K562 (cell line): ENCODE data around the gene LY6G5B. TPM values are rescaled to one million over a fixed set of nuclear protein-coding genes. Genes with fewer than 3 reads are reported as not detected.
A peak's percentile ranks its signal among the peaks of the same experiment; 100 is the strongest.

Experiments
- ATAC-seq: fragments of 200-7000 bp; cut with Tn5 transposase; 3 replicates; pipeline ENCODE4 v1.9.1; 2020; ENCODE audit warnings: moderate library complexity
- BruUV-seq: library from RNA; stranded (reverse); fragments of 400-500 nt; replicated peaks from 2 replicates; lab custom pipeline; 2021; lab: Mats Ljungman, UMichigan
- CTCF ChIA-PET: fragments of 300-600 bp; formaldehyde crosslinking; extraction: SDS; loops from one replicate; lab custom pipeline; 2021; ENCODE audit warnings: low intra/inter-chr PET ratio; lab: Yijun Ruan, JAX
- POLR2A ChIA-PET: fragments of 300-600, 350-650 bp; sonication (Branson Sonifier 250); formaldehyde crosslinking; extraction: SDS; loops from one replicate; lab custom pipeline; 2021; ENCODE audit warnings: antibody characterized with exemption, inconsistent platforms; lab: Yijun Ruan, JAX
- DNase-seq, 4 experiments: peaks; one replicate each; pipeline versions ENCODE4 v3.0.0 to v3.0.0-alpha.2; 2011 to 2018; ENCODE audit warnings: low spot score in 3 of 4, mixed read lengths in 3 of 4; ENCODE audit errors: extremely low read depth in 1 of 4
- FAIRE-seq: peaks from 2 replicates; lab custom pipeline; 2011; peaks lifted over from hg19 to GRCh38; lab: Jason Lieb, UNC
- H2AFZ ChIP-seq: 2 replicates; pipeline ENCODE4 v1.6.0; 2011; ENCODE audit warnings: low read depth, low read length, control low read depth, inconsistent platforms
- H3K27ac ChIP-seq: fragments of 200-600 bp; 3 replicates; pipeline ENCODE4 v1.8.0; 2011; ENCODE audit warnings: low read depth, mild to moderate bottlenecking, control low read depth, inconsistent platforms, low read length, moderate library complexity, mixed read lengths; ENCODE audit errors: extremely low read depth
- H3K27me3 ChIP-seq, 2 experiments: fragments of 300-600 bp in 1 of 2; 2 replicates in 1 of 2; 3 replicates in 1 of 2; pipeline versions ENCODE4 v1.6.0 to v1.8.0; 2011; ENCODE audit warnings: inconsistent platforms in 2 of 2, low read length in 2 of 2, mild to moderate bottlenecking in 1 of 2, mixed read lengths in 1 of 2, moderate library complexity in 1 of 2; ENCODE audit not compliant: control insufficient read depth in 2 of 2, insufficient read depth in 2 of 2
- H3K36me3 ChIP-seq: fragments of 300-600 bp; 3 replicates; pipeline ENCODE4 v1.8.0; 2011; ENCODE audit warnings: mild to moderate bottlenecking, low read length, inconsistent platforms; ENCODE audit not compliant: control insufficient read depth, insufficient read depth
- H3K4me1 ChIP-seq, 2 experiments: fragments of 200-600 bp in 1 of 2; replicated peaks in 1 of 2; 2 replicates in 1 of 2; 3 replicates in 1 of 2; pipeline versions ENCODE4 v1.5.1 to v1.8.0; 2011; ENCODE audit warnings: inconsistent platforms in 2 of 2, low read length in 2 of 2, mild to moderate bottlenecking in 1 of 2, mixed read lengths in 1 of 2, moderate library complexity in 1 of 2; ENCODE audit not compliant: control insufficient read depth in 2 of 2, insufficient read depth in 2 of 2
- H3K4me2 ChIP-seq: 2 replicates; pipeline ENCODE4 v1.6.1; 2011; ENCODE audit warnings: low read length, control low read depth, inconsistent platforms, mixed read lengths; ENCODE audit not compliant: insufficient read depth
- H3K4me3 ChIP-seq: fragments of 200-600 bp; sonication (generic), shearing (Covaris generic); 2 replicates; pipeline ENCODE4 v1.5.1; 2016; ENCODE audit warnings: control low read depth, inconsistent platforms
- H3K79me2 ChIP-seq: fragments of 200-600 bp; 3 replicates; pipeline ENCODE4 v1.8.0; 2011; ENCODE audit warnings: low read length, inconsistent platforms; ENCODE audit not compliant: control insufficient read depth, insufficient read depth
- H3K9ac ChIP-seq, 2 experiments: 2 replicates each; pipeline versions ENCODE4 v1.6.0 to v1.6.1; 2011; ENCODE audit warnings: low read depth in 2 of 2, low read length in 2 of 2, control low read depth in 1 of 2, inconsistent platforms in 1 of 2, mild to moderate bottlenecking in 1 of 2, mixed read lengths in 1 of 2; ENCODE audit not compliant: insufficient read depth in 1 of 2
- H3K9me1 ChIP-seq: one replicate; pipeline ENCODE4 v1.6.0; 2011; ENCODE audit warnings: inconsistent platforms, mild to moderate bottlenecking, low read length, moderate library complexity; ENCODE audit not compliant: control insufficient read depth, insufficient read depth
- H3K9me3 ChIP-seq: replicated peaks from 2 replicates; pipeline ENCODE4 v1.5.1; 2011; ENCODE audit warnings: low read depth, low read length, inconsistent platforms; ENCODE audit not compliant: control insufficient read depth, insufficient read depth
- H4K20me1 ChIP-seq: replicated peaks from 2 replicates; pipeline ENCODE4 v1.6.1; 2011; ENCODE audit warnings: low read length, inconsistent platforms, mixed read lengths; ENCODE audit not compliant: control insufficient read depth, insufficient read depth
- FOXK1 ChIP-seq: sonication (generic); formaldehyde crosslinking; IDR thresholded peaks from 2 replicates; pipeline ENCODE4 v1.8.0; 2022; ENCODE audit warnings: missing genetic modification reagents, mild to moderate bottlenecking, borderline replicate concordance
- GABPB1 ChIP-seq: sonication (generic); formaldehyde crosslinking; IDR thresholded peaks from 2 replicates; pipeline ENCODE4 v1.8.0; 2022; ENCODE audit warnings: mild to moderate bottlenecking, missing genetic modification reagents
- GTF2A2 ChIP-seq: IDR thresholded peaks from 2 replicates; pipeline ENCODE4 v1.6.1; 2016; ENCODE audit warnings: mild to moderate bottlenecking, missing genetic modification characterization, missing compliant biosample characterization
- HSF4 ChIP-seq: fragments of 250-450 bp; sonication (Bioruptor Pico); IDR thresholded peaks from 2 replicates; pipeline ENCODE4 v2.1.2; 2022; ENCODE audit warnings: mild to moderate bottlenecking, moderate library complexity, borderline replicate concordance
- NFRKB ChIP-seq: fragments of 450-650 bp; IDR thresholded peaks from 2 replicates; pipeline ENCODE4 v1.6.1; 2016; ENCODE audit warnings: low read depth
- RBFOX2 ChIP-seq: fragments of 200-400 bp; formaldehyde crosslinking; IDR thresholded peaks from 2 replicates; pipeline ENCODE4 v1.6.1; 2017; ENCODE audit warnings: low read depth, mild to moderate bottlenecking, low read length, moderate library complexity
- SLC30A9 ChIP-seq: fragments of 250-450 bp; sonication (Bioruptor Pico); IDR thresholded peaks from 2 replicates; pipeline ENCODE4 v1.8.0; 2022; ENCODE audit warnings: mild to moderate bottlenecking, moderate library complexity
- SMARCC2 ChIP-seq: fragments of 450-650 bp; IDR thresholded peaks from 2 replicates; pipeline ENCODE4 v1.6.1; 2017; ENCODE audit warnings: antibody characterized with exemption, moderate library complexity, mild to moderate bottlenecking, low read depth
- WHSC1 ChIP-seq: IDR thresholded peaks from one replicate; pipeline ENCODE4 v1.6.1; 2012; ENCODE audit warnings: low read length, control low read depth, inconsistent platforms
- WGBS: fragments of 100-300 bp; shearing (Covaris generic); methylation state at CpG from one replicate; pipeline ENCODE4 v1.1.6; 2016; ENCODE audit warnings: low coverage, mixed read lengths; ENCODE audit not compliant: insufficient coverage; ENCODE audit errors: missing lambda C conversion rate; 5-methylcytosine and 5-hydroxymethylcytosine counted together
- in situ Hi-C: fragments of 300-500 bp; cut with MboI; formaldehyde crosslinking; loops from 4 replicates; pipeline ENCODE4 v1.15.0; 2018; ENCODE audit warnings: inconsistent platforms, mixed read lengths
- intact Hi-C: fragments of 100-400 bp; cut with micrococcal nuclease; formaldehyde crosslinking; loops from 2 replicates; pipeline ENCODE4 v1.14.2; 2022
- polyA plus RNA-seq, 8 experiments: library from polyadenylated mRNA; depleted of rRNA in 4 of 8; stranded (reverse) in 5 of 8; unstranded in 3 of 8; fragments of >200 nt; fragmentation: Nextera tagmentation in 2 of 8; fragmentation: Illumina TruSeq in 1 of 8; extraction: Ambion mirVana in 2 of 8; extraction: Trizol in 1 of 8; gene quantifications; 2 replicates each; pipeline versions ENCODE4 v1.2.1 to v1.2.3, GENCODE V29; 2011 to 2014; ENCODE audit warnings: inconsistent platforms in 1 of 8, missing spikeins in 1 of 8
- total RNA-seq, 7 experiments: library from RNA; depleted of rRNA in 6 of 7; stranded (reverse); fragments of >200 nt in 6 of 7; fragmentation: Illumina TruSeq in 2 of 7; extraction: Trizol in 2 of 7; gene quantifications; 2 replicates each; pipeline versions ENCODE4 v1.2.1 to v1.2.3, GENCODE V29; 2011 to 2021; ENCODE audit warnings: low replicate concordance in 1 of 7
- TF ChIP-seq, protein P1 (sequence below), 3 experiments: fragments of 200-800 bp in 1 of 3; sonication (Bioruptor generic) in 1 of 3; sonication (generic) in 1 of 3; formaldehyde crosslinking in 1 of 3; IDR thresholded peaks; 2 replicates each; pipeline versions ENCODE4 v1.6.1 to v1.8.0; 2016 to 2022; ENCODE audit warnings: mild to moderate bottlenecking in 2 of 3, missing compliant biosample characterization in 2 of 3, missing genetic modification characterization in 2 of 3, missing genetic modification reagents in 1 of 3
- TF ChIP-seq, protein P2 (sequence below): fragments of 200-800 bp; sonication (Bioruptor generic); IDR thresholded peaks from 2 replicates; pipeline ENCODE4 v1.6.1; 2017; ENCODE audit warnings: missing genetic modification characterization, missing compliant biosample characterization
- TF ChIP-seq, protein P3 (sequence below): sonication (generic); formaldehyde crosslinking; IDR thresholded peaks from 2 replicates; pipeline ENCODE4 v1.8.1; 2023; ENCODE audit warnings: mild to moderate bottlenecking, missing genetic modification reagents

Gene LY6G5B
- total and polyA plus RNA-seq, 9 of the 15 experiments (the other 6 are each of a cell fraction or from before 2014, with no cell fraction given), result 6.0 to 27.0 (median 7.5) TPM

DNA sequence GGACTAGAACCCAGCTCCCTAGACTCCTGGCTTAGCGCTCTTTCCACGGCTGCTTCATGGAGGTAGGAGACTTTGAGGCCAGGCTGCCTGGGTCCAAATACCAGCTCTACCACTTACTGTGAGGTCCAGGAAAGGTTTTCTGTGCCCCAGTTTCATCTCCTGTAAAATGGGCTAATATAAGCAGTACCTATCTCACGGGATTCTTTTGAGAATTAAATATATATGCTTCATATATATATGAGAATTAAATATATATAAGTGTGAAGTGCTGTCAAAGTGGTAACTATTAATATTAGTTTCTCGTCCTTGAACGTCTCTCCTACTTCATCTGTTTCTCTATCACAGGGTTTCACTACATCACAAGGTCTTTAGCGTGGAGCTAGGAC, 21.3 kb downstream of the LY6G5B start (continued):
- TF ChIP-seq, protein P1, sequence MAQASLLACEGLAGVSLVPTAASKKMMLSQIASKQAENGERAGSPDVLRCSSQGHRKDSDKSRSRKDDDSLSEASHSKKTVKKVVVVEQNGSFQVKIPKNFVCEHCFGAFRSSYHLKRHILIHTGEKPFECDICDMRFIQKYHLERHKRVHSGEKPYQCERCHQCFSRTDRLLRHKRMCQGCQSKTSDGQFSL (CRISPR knock-in tag; IDR thresholded peaks at IDR 0.05), result no peak
- TF ChIP-seq, protein P1 (tag; IDR thresholded peaks at IDR 0.05), result 0 out of 4 replicates have a peak, but pooled peaks of 1 of the 2 experiments have one; percentile 19
- 0 out of 2 replicates have a peak, but pooled peaks have one; percentile 15 for TF ChIP-seq NFRKB
- peak; percentile 85; the same call in 1 of the 2 replicates for TF ChIP-seq HSF4
- TF ChIP-seq GABPB1 (CRISPR knock-in tag), result peak; percentile 50; the same call in 1 of the 2 replicates
- no peak for TF ChIP-seq SMARCC2
- TF ChIP-seq FOXK1 (CRISPR knock-in tag), result 0 out of 2 replicates have a peak, but pooled peaks have one; percentile 21
- TF ChIP-seq SLC30A9 (CRISPR knock-in tag), result no peak

DNA sequence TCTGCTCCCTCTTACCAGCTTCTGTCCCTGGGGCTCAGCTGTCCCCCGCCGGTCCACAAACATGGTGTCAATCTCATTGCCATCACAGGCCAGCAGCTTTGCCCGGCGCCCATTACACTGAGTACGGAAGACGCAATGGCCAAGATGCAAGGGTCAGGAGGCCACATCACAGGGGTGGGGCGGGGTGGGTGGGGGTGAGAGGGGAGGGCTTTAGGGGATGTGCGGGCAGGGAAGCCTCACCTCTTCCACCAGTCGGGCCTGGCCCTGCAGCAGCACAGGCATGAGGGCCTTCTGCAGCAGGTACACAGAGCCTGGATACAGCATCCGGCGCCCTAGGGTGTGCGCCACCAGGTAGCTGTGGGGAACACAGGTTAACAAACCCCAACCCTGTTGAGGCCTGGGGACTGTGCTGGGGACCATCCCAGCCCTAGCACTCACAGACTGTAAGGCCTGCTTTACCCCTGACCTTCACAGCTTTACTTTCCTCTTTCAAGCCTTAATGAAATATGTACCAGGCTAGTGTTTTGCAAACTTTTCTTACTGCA, 21.9 kb downstream of the LY6G5B start:
- intact Hi-C loops, result loop anchor here (2.0 kb wide), 2 partner anchors 43 to 139 kb away; no protein-coding TSS in a partner anchor
- ATAC-seq (peak; percentile 13), DNase-seq (peak in 3 of 4 experiments; percentile 56 to 83 (median 76)), FAIRE-seq (no peak)
- ChIA-PET POLR2A (interaction anchor here (0.8 to 7.1 kb wide), 26 partner anchors 7 to 144 kb away, joined by 3 to 158 read pairs (median 9); partner anchors contain the start of genes ABHD16A, APOM, CLIC1 and GPANK1), CTCF (no interaction called here)
- Histone ChIP-seq H3K9ac (peak overlapping the region; percentile 68 to 75; a peak in 3 of 4 replicates), H3K4me2 (peak overlapping the region; percentile 82), H3K79me2 (no peaks in the 10 kb centered on the region), H4K20me1 (no peaks in the 10 kb centered on the region), H3K27ac (peak overlapping the region; percentile 88; the same call in 2 of the 3 replicates), H3K36me3 (peaks cover 90% of the 10 kb centered on the region), H3K9me1 (no peaks in the 10 kb centered on the region), H3K4me1 (peaks cover 57 to 59% of the 10 kb centered on the region in 2 experiments), H3K9me3 (no peaks in the 10 kb centered on the region), H3K4me3 (no peak overlapping the region), H3K27me3 (no peaks in the 10 kb centered on the region), H2AFZ (no peak overlapping the region)
- in situ Hi-C loops, result no loop called here
- no TSS peak for BruUV-seq
- WGBS, result 74% methylated on average over 11 of the region's 12 CpGs
- TF ChIP-seq, protein P1 (CRISPR knock-in tag; IDR thresholded peaks at IDR 0.05), result no peak
- TF ChIP-seq, protein P1 (tag; IDR thresholded peaks at IDR 0.05), result 0 out of 4 replicates have a peak, but pooled peaks of 1 of the 2 experiments have one; percentile 9
- TF ChIP-seq, protein P2, sequence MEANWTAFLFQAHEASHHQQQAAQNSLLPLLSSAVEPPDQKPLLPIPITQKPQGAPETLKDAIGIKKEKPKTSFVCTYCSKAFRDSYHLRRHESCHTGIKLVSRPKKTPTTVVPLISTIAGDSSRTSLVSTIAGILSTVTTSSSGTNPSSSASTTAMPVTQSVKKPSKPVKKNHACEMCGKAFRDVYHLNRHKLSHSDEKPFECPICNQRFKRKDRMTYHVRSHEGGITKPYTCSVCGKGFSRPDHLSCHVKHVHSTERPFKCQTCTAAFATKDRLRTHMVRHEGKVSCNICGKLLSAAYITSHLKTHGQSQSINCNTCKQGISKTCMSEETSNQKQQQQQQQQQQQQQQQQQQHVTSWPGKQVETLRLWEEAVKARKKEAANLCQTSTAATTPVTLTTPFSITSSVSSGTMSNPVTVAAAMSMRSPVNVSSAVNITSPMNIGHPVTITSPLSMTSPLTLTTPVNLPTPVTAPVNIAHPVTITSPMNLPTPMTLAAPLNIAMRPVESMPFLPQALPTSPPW (CRISPR knock-in tag), result peak; percentile 30; the same call in 1 of the 2 replicates
- TF ChIP-seq SLC30A9 (CRISPR knock-in tag) (no peak), RBFOX2 (peak; percentile 28), GTF2A2 (tag) (0 out of 2 replicates have a peak, but pooled peaks have one; percentile 27), WHSC1 (peak; percentile 74)
- TF ChIP-seq, protein P3, sequence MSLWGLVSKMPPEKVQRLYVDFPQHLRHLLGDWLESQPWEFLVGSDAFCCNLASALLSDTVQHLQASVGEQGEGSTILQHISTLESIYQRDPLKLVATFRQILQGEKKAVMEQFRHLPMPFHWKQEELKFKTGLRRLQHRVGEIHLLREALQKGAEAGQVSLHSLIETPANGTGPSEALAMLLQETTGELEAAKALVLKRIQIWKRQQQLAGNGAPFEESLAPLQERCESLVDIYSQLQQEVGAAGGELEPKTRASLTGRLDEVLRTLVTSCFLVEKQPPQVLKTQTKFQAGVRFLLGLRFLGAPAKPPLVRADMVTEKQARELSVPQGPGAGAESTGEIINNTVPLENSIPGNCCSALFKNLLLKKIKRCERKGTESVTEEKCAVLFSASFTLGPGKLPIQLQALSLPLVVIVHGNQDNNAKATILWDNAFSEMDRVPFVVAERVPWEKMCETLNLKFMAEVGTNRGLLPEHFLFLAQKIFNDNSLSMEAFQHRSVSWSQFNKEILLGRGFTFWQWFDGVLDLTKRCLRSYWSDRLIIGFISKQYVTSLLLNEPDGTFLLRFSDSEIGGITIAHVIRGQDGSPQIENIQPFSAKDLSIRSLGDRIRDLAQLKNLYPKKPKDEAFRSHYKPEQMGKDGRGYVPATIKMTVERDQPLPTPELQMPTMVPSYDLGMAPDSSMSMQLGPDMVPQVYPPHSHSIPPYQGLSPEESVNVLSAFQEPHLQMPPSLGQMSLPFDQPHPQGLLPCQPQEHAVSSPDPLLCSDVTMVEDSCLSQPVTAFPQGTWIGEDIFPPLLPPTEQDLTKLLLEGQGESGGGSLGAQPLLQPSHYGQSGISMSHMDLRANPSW, result peak; percentile 53; the same call in 1 of the 2 replicates
